GOT3 (cell line): ENCODE results near the gene ZNF394.

ENCODE experiments used
- DNase-seq: peaks from one replicate; lab custom pipeline; 2025; ENCODE audit warnings: mixed read lengths; lab: John Stamatoyannopoulos, UW

The ZNF394 gene

GRCh38 chr7:99449326-99449725, 50.8 kb downstream of the ZNF394 start:
- DNase-seq = no peak

- no peak for DNase-seq
Measured at GRCh38 chr7:99448855-99449254, 51.2 kb downstream of the ZNF394 start.

- DNase-seq = no peak
Measured at GRCh38 chr7:99447943-99448342, 52.1 kb downstream of the ZNF394 start.

- no peak for DNase-seq
Measured at GRCh38 chr7:99446096-99446495, 54.0 kb downstream of the ZNF394 start.
